ENCODE measurements around the gene OR51I1.

The OR51I1 gene

DNA sequence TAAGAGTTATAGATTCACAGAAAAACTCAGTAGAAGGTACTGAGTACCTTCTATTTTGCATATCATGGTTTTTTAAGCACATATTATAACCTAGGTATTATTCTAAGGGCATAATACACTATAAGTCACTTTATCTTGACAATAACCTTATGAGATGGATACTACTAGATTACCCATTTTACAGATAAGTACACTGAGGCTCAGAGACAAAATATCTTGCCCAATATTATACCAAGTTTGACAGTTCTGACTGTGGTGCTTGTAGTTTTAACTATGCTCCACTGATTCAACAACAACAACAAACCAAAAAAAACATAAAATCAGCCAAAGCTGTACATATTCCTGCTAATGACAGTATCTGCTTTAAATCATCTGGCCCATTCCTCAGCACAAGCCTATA, 47.2 kb downstream of the OR51I1 start:
- no peak overlapping the region for H3K9ac ChIP-seq (ENCODE audit: low read length)
- H3K27ac ChIP-seq (ENCODE audit: low read length) = no peak overlapping the region
- H2AFZ ChIP-seq (ENCODE audit: low read length) = no peak overlapping the region
- no peaks in the 10 kb centered on the region for H4K20me1 ChIP-seq (ENCODE audit: insufficient read depth, low read length)
- no peaks in the 10 kb centered on the region for H3K4me1 ChIP-seq (ENCODE audit: low read length)
- no peaks in the 10 kb centered on the region for H3K9me2 ChIP-seq (replicated peaks; ENCODE audit: insufficient read depth, low read length)
- H3K36me3 ChIP-seq (replicated peaks; ENCODE audit: insufficient read depth, low read length) = no peaks in the 10 kb centered on the region
- H3F3A ChIP-seq (ENCODE audit: insufficient read depth, low read length) = no peaks in the 10 kb centered on the region
- no peaks in the 10 kb centered on the region for H3K27me3 ChIP-seq (replicated peaks; ENCODE audit: insufficient read depth, low read length)
- no peaks in the 10 kb centered on the region for H3K79me2 ChIP-seq (ENCODE audit: low read length)
- DNase-seq = no peak
- H3K9me3 ChIP-seq (replicated peaks; ENCODE audit: insufficient read depth, low read length) = no peaks in the 10 kb centered on the region
- H3K4me2 ChIP-seq (ENCODE audit: low read depth, low read length) = no peak overlapping the region
- H3K4me3 ChIP-seq (ENCODE audit: low read length) = no peak overlapping the region
- TF ChIP-seq EZH2 (optimal IDR thresholded peaks at IDR 0.05; ENCODE audit: low read depth, low read length) = no peak
- TF ChIP-seq, protein P1, sequence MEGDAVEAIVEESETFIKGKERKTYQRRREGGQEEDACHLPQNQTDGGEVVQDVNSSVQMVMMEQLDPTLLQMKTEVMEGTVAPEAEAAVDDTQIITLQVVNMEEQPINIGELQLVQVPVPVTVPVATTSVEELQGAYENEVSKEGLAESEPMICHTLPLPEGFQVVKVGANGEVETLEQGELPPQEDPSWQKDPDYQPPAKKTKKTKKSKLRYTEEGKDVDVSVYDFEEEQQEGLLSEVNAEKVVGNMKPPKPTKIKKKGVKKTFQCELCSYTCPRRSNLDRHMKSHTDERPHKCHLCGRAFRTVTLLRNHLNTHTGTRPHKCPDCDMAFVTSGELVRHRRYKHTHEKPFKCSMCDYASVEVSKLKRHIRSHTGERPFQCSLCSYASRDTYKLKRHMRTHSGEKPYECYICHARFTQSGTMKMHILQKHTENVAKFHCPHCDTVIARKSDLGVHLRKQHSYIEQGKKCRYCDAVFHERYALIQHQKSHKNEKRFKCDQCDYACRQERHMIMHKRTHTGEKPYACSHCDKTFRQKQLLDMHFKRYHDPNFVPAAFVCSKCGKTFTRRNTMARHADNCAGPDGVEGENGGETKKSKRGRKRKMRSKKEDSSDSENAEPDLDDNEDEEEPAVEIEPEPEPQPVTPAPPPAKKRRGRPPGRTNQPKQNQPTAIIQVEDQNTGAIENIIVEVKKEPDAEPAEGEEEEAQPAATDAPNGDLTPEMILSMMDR (IDR thresholded peaks at IDR 0.05; ENCODE audit: low read length) = no peak
- no peak for TF ChIP-seq EZH2phosphoT487 (IDR thresholded peaks at IDR 0.05; ENCODE audit: low read length)

Data from MM.1S (cell line).